Fibroblast of skin of scalp (primary cell): ENCODE measurements around the gene SIGLEC14. TPM values are rescaled to one million over a fixed set of nuclear protein-coding genes. Genes with fewer than 3 reads are reported as not detected.
"Not testable (repeated sequence)": the region's sequence is repeated elsewhere in the genome, so short reads cannot be mapped to it uniquely, and the experiment has no call there.

Experiments used
- DNase-seq: peaks from one replicate; pipeline ENCODE4 v3.0.0-alpha.2; 2013
- polyA plus RNA-seq, 2 experiments: library from polyadenylated mRNA; unstranded; fragments of 120-200 nt; gene quantifications; one replicate each; pipeline ENCODE4 v1.2.1, GENCODE V29; 2013; ENCODE audit not compliant: insufficient read length in 2 of 2

SIGLEC14 gene, protein sequence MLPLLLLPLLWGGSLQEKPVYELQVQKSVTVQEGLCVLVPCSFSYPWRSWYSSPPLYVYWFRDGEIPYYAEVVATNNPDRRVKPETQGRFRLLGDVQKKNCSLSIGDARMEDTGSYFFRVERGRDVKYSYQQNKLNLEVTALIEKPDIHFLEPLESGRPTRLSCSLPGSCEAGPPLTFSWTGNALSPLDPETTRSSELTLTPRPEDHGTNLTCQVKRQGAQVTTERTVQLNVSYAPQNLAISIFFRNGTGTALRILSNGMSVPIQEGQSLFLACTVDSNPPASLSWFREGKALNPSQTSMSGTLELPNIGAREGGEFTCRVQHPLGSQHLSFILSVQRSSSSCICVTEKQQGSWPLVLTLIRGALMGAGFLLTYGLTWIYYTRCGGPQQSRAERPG
- polyA plus RNA-seq (2013, experiment 1 of 2; ENCODE audit: insufficient read length): not detected
- polyA plus RNA-seq (2013, experiment 2 of 2; ENCODE audit: insufficient read length): not detected

DNA sequence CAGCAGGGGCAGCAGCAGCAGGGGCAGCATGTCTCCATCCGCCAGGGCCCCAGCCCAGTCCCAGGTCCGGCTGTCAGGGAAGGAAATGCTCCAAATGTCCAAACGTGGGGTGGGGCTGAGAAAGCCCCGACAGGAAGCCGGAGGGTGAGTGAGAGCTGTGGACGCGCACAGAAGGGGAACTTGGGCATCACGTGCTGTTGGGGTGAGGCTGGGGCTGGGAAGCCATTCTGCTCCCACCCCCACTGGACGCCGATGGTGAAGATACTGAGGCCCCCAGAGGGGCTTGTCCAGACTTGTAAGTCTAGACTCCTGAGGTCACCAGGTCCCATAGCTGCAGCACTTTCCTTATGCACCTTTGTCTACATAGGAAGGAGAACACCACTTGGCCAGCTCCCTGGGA is at the start of gene SIGLEC14:
Gene SIGLEC14 (minus strand): TSS at position 96 of the 400 bp plus-strand sequence. CDS start 66 bp downstream, at position 30.
- not testable (repeated sequence) for DNase-seq

GRCh38 chr19:51695702-51696315 is 49.2 kb upstream of the SIGLEC14 start:
- no peak for DNase-seq

DNA sequence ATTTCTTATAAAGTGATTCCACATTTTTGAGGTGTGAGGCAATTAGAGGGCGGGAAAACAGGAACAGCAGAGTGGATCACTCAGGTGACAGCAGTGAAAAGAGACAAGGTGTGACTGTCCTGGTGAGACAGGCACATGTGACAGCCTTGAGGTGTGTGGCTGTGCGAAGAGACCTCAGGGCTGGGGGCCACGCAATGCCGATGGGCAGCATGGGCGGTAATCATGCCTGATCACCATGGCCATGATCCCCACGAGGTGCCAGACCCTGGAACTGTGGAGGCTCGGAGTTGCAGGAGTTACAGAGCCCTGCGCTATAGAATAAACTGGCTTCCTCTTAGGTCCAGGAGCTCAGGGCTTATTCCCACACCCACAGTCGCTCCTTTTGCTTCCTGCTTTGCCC is 48.5 kb upstream of the SIGLEC14 start:
- no peak for DNase-seq

DNA sequence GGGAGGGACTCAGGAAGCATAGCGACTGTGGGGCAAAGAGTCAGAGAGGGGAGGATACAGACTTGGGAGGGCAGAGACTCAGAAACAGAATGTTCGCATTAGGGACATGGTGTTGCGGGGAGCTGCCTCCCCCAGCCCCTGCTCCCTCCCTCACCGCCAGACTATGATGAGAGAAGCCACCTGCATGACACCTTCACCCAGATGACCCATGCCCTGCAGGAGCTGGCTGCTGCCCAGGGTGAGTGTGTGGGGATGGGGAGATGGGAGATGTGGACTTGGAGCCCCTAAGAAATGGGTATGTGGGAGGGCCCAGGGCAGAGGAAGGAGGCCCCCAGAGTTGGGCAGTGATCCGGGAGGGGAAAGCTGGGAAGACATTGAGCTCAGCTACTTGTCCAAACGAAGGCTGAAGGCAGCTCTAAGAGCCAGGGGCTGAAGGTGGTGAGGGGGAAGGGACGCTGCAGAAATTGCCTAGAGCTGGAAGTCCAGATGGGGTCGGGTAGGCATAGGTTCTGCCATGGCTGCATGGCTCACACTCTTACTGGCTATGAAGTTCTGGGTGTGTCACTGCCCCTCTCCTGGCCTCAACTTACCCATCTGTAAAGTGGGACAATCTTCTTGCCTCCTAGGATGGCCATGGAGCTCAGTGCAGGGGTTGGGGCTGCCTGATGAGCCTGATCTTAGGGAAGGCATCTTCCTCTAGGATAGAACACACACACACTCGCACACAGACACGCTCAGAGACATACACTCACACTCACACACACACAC is 47.9 kb upstream of the SIGLEC14 start:
- no peak for DNase-seq

- DNase-seq: no peak
Observed at GRCh38 chr19:51693819-51694218, 47.2 kb upstream of the SIGLEC14 start.

DNA sequence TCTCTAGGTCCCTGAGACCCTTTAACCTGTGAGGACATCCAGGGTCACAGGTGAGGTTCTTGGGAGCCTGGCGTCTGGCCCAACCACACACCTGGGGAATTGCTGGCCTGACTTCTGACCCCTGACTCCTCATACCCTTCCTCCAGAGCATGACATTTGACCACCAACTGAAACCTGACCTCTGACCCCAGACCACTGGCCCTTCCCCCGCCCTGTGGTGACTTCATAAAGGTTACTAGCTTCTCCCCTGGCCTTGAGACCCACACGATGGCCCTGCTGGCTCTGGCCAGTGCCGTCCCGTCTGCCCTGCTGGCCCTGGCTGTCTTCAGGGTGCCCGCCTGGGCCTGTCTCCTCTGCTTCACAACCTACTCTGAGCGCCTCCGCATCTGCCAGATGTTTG is 46.6 kb upstream of the SIGLEC14 start, which contains the start of gene SPACA6:
Gene SPACA6 (plus strand): TSS at position 71 of the 400 bp plus-strand sequence. CDS start 197 bp downstream, at position 268.
- DNase-seq: no peak

DNA sequence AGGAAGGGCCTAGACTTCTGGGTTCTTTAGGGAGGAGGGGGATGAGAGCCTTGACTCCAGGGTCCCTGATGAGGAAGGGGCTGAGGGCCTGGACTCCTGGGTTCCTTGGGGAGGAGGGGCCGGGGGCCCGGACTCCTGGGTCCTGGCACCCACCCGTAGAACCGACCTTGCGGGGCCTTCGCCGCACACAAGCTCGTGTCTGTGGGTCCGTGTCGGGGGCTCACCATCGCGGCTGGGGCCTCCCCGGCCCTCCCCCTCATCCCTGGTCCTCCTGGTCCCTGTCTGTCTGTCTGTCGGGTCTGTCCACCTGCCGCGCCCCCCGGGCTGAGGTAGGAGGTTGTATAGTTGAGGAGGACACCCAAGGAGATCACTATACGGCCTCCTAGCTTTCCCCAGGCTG is 45.8 kb upstream of the SIGLEC14 start:
- no peak for DNase-seq

DNA sequence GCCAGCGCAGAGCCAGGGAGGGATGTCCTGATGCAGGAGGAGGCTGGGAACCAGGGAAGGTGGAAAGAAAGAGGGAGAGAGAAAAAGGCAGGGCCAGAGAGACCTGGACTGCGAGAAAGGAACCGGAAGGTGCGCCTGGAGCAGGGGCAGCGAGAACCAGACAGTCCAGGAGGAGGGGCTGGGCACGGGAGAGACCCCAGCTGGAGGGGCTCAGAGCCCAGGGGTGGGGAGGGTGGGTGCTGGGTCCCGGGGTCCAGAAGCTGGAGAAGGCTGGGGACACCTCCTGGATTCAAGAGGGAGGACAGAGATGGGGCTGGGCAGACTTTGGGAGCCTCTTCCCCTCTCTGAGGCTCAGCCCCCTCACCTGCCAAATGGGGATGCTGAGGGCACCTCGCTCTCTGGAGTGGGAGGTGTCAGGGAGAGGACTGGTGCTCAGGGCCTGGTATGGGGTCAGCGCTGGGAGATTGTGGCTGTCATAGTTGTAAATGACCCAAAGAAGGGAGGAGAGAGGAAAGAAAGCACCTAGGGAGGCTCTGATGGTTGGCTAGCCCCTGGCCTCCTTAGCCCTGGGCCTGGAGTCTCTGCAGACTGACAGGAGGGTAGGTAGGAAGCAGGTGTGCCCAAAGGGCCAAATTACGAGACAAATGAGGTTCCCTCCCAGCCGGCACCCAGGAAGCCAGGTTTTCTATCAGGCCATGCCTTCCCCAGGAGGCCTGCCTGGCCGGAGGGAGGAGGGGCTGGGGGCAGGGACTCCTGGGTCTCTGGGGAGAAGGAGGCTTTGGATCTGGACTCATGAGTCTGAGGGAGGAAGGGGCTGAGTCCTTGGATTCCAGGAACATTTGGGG is 45.2 kb upstream of the SIGLEC14 start:
- no peak for DNase-seq

GRCh38 chr19:51691074-51691583 is 44.5 kb upstream of the SIGLEC14 start:
- peak; percentile 68 for DNase-seq

DNA sequence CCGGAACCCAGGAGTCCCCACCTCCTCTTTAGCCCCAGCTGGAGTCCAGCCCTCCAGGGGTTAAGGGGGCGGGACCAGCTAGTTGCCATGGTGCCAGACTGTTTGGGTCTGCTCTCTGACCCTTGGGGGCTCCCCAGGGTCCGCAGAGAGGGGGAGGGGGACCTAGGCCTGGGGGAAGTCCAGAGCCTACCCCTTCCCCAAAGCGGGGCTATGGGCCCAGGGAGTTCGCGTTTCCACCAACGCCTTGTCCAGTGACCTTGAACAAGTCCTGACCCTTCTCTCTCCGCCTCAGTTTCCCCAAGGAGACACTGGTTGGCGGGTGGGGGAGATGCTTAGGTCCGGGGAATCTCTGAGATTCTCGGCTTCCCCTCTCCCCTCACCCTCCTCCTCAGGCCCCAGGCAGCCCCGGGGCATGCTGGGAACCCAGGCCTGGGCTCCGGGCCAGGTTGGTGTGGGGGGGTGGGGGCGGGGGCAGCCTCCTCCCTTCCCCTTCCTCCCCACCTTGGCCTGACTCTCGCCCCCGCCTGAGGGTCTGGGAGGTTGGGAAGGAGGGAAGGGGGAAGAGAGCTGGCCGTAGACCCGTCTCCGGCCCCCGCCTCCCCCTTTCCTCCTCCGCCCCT is 43.9 kb upstream of the SIGLEC14 start:
- DNase-seq: peak; percentile 88

DNA sequence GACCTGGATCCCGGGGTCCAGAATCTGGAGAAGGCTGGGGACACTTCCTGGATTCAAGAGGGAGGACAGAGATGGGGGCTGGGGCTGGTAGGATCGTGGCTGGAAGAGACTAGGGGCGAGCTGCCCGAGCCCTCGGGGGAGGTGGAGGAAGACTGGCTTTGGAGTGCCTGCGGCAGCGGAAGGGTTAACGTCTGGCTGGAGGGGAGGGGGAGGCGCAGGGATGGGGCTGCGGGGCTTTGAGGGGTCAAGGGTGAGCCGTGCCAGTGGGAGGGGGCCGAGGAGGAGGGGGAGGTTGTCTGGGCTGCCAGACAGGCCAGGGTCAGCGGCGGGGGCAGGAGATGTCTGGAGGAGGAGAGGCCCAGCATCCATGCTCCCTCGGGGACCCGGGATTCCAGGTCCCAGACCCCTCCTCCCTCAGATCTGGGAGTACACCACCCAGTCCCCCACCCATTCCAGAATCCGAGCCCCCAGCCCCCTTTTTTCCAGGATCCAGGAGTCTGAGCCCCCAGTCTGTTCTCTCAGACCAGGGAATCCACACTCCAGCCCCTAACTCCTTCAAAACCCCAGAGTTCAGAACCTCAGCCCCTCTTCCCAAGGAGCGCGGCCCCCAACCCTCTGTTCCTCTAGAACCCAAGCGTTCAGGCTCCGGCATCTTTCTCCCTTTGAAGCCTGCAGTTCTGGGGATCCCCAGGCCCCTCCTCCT is 43.3 kb upstream of the SIGLEC14 start:
- peak; percentile 42 for DNase-seq

- DNase-seq: peak; percentile 98
Observed at GRCh38 chr19:51688671-51689571, 42.3 kb upstream of the SIGLEC14 start.

GRCh38 chr19:51687791-51688670 is 41.4 kb upstream of the SIGLEC14 start:
- DNase-seq: peak; percentile 54

- peak; percentile 20 for DNase-seq
Observed at GRCh38 chr19:51686171-51686570, 39.5 kb upstream of the SIGLEC14 start.

GRCh38 chr19:51681286-51681941 is 34.8 kb upstream of the SIGLEC14 start:
- DNase-seq: no peak

GRCh38 chr19:51680474-51680873 is 33.8 kb upstream of the SIGLEC14 start:
- no peak for DNase-seq

- DNase-seq: no peak
Observed at GRCh38 chr19:51676566-51677083, 30.0 kb upstream of the SIGLEC14 start.
